Right lobe of liver (tissue), 4 donors: Measurements from ENCODE around the gene CELF4.

Experiments used
- POLR2A ChIP-seq: fragments of 450-650 bp; IDR thresholded peaks from one replicate; pipeline ENCODE4 v1.6.1; 2017; ENCODE audit warnings: antibody characterized with exemption, mild to moderate bottlenecking
- TF ChIP-seq, protein P1 (sequence below), 4 donors: fragments of 200-600 bp in 3 of 4; fragments of 450-650 bp in 1 of 4; IDR thresholded peaks; one replicate each; pipeline versions ENCODE4 v1.5.1 to v1.8.0; 2016 to 2022; ENCODE audit warnings: antibody characterized with exemption in 4 of 4, mild to moderate bottlenecking in 2 of 4
- donor health status: DM: no; HTN: no; CAD: no.
- donor health status: DM: no; HTN: no; CAD: no.
- donor health status: DM: no; HTN: yes; CAD: no.

- TF ChIP-seq, protein P1, sequence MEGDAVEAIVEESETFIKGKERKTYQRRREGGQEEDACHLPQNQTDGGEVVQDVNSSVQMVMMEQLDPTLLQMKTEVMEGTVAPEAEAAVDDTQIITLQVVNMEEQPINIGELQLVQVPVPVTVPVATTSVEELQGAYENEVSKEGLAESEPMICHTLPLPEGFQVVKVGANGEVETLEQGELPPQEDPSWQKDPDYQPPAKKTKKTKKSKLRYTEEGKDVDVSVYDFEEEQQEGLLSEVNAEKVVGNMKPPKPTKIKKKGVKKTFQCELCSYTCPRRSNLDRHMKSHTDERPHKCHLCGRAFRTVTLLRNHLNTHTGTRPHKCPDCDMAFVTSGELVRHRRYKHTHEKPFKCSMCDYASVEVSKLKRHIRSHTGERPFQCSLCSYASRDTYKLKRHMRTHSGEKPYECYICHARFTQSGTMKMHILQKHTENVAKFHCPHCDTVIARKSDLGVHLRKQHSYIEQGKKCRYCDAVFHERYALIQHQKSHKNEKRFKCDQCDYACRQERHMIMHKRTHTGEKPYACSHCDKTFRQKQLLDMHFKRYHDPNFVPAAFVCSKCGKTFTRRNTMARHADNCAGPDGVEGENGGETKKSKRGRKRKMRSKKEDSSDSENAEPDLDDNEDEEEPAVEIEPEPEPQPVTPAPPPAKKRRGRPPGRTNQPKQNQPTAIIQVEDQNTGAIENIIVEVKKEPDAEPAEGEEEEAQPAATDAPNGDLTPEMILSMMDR (IDR thresholded peaks at IDR 0.05): no peak
- TF ChIP-seq POLR2A: no peak
Measured at GRCh38 chr18:37306432-37306831, 259.2 kb downstream of the CELF4 start.
